Measurements from ENCODE around the gene C12orf57. TPM values are rescaled to one million over a fixed set of nuclear protein-coding genes. Genes with fewer than 3 reads are reported as not detected.

Gene C12orf57
- polyA plus RNA-seq, 1 donor (not counting 4 experiments of a cell fraction or from before 2014, with no cell fraction given): 137 TPM

DNA sequence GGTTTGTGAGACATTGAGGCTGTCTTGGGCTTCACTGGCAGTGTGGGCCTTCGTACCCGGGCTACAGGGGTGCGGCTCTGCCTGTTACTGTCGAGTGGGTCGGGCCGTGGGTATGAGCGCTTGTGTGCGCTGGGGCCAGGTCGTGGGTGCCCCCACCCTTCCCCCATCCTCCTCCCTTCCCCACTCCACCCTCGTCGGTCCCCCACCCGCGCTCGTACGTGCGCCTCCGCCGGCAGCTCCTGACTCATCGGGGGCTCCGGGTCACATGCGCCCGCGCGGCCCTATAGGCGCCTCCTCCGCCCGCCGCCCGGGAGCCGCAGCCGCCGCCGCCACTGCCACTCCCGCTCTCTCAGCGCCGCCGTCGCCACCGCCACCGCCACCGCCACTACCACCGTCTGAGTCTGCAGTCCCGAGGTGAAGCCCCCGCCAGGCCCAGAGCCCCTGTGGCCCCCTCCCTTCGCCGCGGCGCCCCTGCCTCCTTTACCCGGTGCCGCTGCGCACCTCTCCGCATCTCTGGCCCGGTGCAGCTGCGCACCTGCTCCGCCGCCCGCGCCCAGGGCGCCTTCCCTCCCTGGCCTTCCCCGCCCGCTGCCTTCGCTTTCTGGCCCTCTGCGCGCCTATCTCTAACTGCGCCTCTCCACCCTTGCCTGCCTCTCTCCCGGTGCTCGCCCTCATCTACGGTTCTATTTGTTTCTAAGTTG is 29.4 kb upstream of the C12orf57 start, which contains the start of gene ENO2:
Gene ENO2 (plus strand): TSS at position 335 of the 701 bp plus-strand sequence. CDS start 1,253 bp downstream, outside the sequence.
- Histone ChIP-seq H3K36me3 (ENCODE audit: control insufficient read depth in 2 of 2, extremely low read depth in 1 of 2, insufficient read depth in 2 of 2, low read length in 2 of 2) (no peaks in the 10 kb centered on the region), H4K20me1 (ENCODE audit: control insufficient read depth, extremely low read depth, insufficient read depth, low read length) (no peaks in the 10 kb centered on the region), H3K4me3 (ENCODE audit: control insufficient read depth in 2 of 3, extremely low read depth in 1 of 3, insufficient read depth in 2 of 3, low read depth in 1 of 3, low read length in 3 of 3) (peak within 1 kb of the TSS; percentile 38 to 56 (median 47)), H3K4me1 (ENCODE audit: control insufficient read depth, extremely low read depth, insufficient read depth, low read length) (peaks cover 2% of the 10 kb centered on the region), H3K27me3 (ENCODE audit: control insufficient read depth, extremely low read depth, insufficient read depth, low read length) (peaks cover 16% of the 10 kb centered on the region), H3K9me1 (ENCODE audit: control insufficient read depth, extremely low read depth, insufficient read depth, low read length) (no peaks in the 10 kb centered on the region), H3K79me2 (ENCODE audit: control insufficient read depth, insufficient read depth, low read length) (no peaks in the 10 kb centered on the region), H2AFZ (ENCODE audit: control insufficient read depth, low read length) (peak within 1 kb of the TSS; percentile 38), H3K4me2 (ENCODE audit: control insufficient read depth, extremely low read depth, insufficient read depth, low read depth, low read length) (peak within 1 kb of the TSS; percentile 62), H3K27ac (ENCODE audit: control insufficient read depth, insufficient read depth, low read length) (no peak within 1 kb of the TSS), H3K9me3 (ENCODE audit: control insufficient read depth, low read depth, low read length) (no peaks in the 10 kb centered on the region), H3K9ac (ENCODE audit: control insufficient read depth, extremely low read depth, insufficient read depth, low read length) (no peak within 1 kb of the TSS)
- no peak for DNase-seq (ENCODE audit: low read depth, low spot score)
- no peak for TF ChIP-seq EZH2 (IDR thresholded peaks at IDR 0.05; ENCODE audit: low read length)
- TF ChIP-seq, protein P1, sequence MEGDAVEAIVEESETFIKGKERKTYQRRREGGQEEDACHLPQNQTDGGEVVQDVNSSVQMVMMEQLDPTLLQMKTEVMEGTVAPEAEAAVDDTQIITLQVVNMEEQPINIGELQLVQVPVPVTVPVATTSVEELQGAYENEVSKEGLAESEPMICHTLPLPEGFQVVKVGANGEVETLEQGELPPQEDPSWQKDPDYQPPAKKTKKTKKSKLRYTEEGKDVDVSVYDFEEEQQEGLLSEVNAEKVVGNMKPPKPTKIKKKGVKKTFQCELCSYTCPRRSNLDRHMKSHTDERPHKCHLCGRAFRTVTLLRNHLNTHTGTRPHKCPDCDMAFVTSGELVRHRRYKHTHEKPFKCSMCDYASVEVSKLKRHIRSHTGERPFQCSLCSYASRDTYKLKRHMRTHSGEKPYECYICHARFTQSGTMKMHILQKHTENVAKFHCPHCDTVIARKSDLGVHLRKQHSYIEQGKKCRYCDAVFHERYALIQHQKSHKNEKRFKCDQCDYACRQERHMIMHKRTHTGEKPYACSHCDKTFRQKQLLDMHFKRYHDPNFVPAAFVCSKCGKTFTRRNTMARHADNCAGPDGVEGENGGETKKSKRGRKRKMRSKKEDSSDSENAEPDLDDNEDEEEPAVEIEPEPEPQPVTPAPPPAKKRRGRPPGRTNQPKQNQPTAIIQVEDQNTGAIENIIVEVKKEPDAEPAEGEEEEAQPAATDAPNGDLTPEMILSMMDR (optimal IDR thresholded peaks at IDR 0.05 in 1 of 3, IDR thresholded peaks at IDR 0.05 in 1 of 3, conservative IDR thresholded peaks at IDR 0.05 in 1 of 3; ENCODE audit: extremely low read depth in 1 of 3, insufficient read depth in 2 of 3, low read length in 3 of 3): no peak
- no peak for FAIRE-seq
- dilution Hi-C loops (cut with MboI; ENCODE audit: extremely low pct_ligation_motif_present, low sequenced_read_pairs): no loop called here

GRCh38 chr12:6914947-6915788 is 28.7 kb upstream of the C12orf57 start:
- Histone ChIP-seq H3K9me3 (ENCODE audit: control insufficient read depth, low read depth, low read length) (no peaks in the 10 kb centered on the region), H3K4me2 (ENCODE audit: control insufficient read depth, extremely low read depth, insufficient read depth, low read depth, low read length) (peak overlapping the region; percentile 62), H3K79me2 (ENCODE audit: control insufficient read depth, insufficient read depth, low read length) (no peaks in the 10 kb centered on the region), H3K9ac (ENCODE audit: control insufficient read depth, extremely low read depth, insufficient read depth, low read length) (no peak overlapping the region), H3K27ac (ENCODE audit: control insufficient read depth, insufficient read depth, low read length) (no peak overlapping the region), H2AFZ (ENCODE audit: control insufficient read depth, low read length) (peak overlapping the region; percentile 38), H3K9me1 (ENCODE audit: control insufficient read depth, extremely low read depth, insufficient read depth, low read length) (peaks cover 2% of the 10 kb centered on the region), H4K20me1 (ENCODE audit: control insufficient read depth, extremely low read depth, insufficient read depth, low read length) (no peaks in the 10 kb centered on the region), H3K36me3 (ENCODE audit: control insufficient read depth in 2 of 2, extremely low read depth in 1 of 2, insufficient read depth in 2 of 2, low read length in 2 of 2) (no peaks in the 10 kb centered on the region), H3K4me3 (ENCODE audit: control insufficient read depth in 2 of 3, extremely low read depth in 1 of 3, insufficient read depth in 2 of 3, low read depth in 1 of 3, low read length in 3 of 3) (peak overlapping the region; percentile 38 to 56 (median 47)), H3K27me3 (ENCODE audit: control insufficient read depth, extremely low read depth, insufficient read depth, low read length) (peaks cover 16% of the 10 kb centered on the region), H3K4me1 (ENCODE audit: control insufficient read depth, extremely low read depth, insufficient read depth, low read length) (peaks cover 9% of the 10 kb centered on the region)
- dilution Hi-C loops (cut with MboI; ENCODE audit: extremely low pct_ligation_motif_present, low sequenced_read_pairs): no loop called here
- no peak for TF ChIP-seq EZH2 (IDR thresholded peaks at IDR 0.05; ENCODE audit: low read length)
- TF ChIP-seq, protein P1 (optimal IDR thresholded peaks at IDR 0.05 in 1 of 3, IDR thresholded peaks at IDR 0.05 in 1 of 3, conservative IDR thresholded peaks at IDR 0.05 in 1 of 3; ENCODE audit: extremely low read depth in 1 of 3, insufficient read depth in 2 of 3, low read length in 3 of 3): no peak
- FAIRE-seq (no peak), DNase-seq (ENCODE audit: low read depth, low spot score) (no peak)
